GM18867 (cell line): ENCODE data around the gene TBC1D2.
A peak's percentile ranks its signal among the peaks of the same experiment; 100 is the strongest.
"Not testable (repeated sequence)": the region's sequence is repeated elsewhere in the genome, so short reads cannot be mapped to it uniquely, and the experiment has no call there.

Source experiments
- ATAC-seq: cut with Tn5 transposase; IDR thresholded peaks from one replicate; pipeline ENCODE4 v1.9.1; 2021; ENCODE audit warnings: mild to moderate bottlenecking, moderate library complexity; ENCODE audit not compliant: unreplicated experiment

TBC1D2 gene

DNA sequence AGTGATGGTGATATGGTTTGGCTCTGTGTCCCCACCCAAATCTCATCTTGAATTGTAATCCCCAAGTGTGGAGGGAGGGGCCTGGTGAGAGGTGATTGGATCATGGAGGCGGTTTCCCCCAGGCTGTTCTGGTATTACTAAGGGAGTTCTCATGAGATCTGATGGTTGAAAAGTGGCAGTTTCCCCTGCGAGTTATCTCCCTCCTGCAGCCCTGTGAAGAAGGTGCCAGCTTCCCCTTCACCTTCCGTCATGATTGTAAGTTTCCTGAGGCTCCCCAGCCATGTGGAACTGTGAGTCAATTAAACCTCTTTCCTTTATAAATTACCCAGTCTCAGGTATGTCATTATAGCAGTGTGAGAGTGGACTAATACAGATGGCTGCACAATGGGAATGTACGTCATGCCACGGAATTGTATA lies 80.9 kb downstream of the TBC1D2 start:
- not testable (repeated sequence) for ATAC-seq

DNA sequence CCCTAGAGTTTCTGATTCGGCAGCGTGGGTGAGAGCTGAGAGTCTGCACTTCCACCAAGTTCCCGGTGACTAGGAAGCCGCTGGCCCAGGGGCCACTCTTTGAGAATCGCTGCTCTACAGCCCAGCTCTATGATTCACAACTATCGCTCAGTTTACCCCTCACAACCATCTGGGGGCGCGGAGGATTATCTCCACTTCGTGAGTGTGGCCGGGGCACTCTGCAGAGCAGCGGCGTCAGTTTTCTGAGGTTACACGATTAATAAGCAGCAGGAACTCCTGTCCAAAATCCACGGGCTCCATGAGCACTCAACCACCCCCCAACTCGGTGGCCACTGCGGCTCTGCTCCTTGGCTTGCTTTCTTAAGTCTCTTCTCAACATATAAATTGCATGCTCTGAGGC lies 82.3 kb downstream of the TBC1D2 start:
- ATAC-seq: no peak

DNA sequence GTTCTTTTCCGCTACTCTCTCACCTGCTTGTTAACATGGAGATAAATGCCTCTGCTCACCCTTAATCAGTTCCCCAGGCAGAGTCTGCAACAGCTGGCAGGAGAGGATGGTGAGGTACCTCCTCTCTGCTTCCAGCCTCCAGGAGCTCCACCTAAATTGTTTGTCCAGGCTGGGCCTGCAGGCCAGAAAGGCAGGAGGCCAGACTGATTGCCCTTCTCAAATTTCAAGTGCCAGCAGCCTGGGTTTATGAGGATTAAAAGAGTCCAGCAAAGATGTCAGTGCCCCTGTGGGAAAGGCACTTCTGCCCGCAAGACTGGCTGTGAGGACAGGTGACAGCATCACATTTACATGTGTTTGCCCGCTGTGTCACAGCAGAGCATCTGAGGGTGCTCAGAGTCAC lies 82.8 kb downstream of the TBC1D2 start:
- ATAC-seq: no peak

DNA sequence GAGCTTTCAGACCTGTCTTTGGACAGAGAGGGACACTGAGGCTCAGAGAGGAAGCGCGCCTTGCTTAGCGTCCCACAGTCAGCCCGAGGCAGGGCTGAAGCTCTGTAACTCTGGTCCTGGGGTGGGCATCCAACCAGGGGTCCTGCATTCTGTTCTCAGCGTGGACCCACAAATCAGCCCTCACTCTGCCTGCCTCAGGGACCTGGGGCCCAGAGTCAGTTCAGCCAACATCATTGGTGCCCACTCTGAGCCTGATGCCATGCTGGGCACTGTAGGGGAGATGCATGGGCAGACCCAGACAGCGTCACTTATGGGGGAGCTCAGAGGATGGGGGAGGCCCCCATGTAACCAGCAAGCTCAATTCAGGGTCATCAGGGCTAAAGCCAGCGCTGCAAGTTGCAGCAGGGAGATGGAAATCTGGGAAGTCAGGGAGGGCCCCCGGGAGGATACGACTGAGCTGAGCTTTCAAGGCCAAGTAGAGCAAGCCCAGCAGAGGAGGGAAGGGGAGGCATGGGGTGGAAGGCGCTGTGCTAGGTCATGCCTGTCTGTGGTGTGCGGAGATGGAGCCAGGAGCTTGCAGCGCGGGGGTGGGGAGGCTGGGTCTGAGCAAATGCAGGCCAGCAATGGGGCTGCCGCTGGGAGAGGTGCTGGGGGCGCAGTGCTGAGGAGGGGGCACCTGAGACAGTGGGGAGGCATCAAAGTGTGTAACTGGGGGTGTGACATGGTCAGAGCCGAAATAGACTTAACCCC lies 84.1 kb downstream of the TBC1D2 start:
- ATAC-seq: no peak

DNA sequence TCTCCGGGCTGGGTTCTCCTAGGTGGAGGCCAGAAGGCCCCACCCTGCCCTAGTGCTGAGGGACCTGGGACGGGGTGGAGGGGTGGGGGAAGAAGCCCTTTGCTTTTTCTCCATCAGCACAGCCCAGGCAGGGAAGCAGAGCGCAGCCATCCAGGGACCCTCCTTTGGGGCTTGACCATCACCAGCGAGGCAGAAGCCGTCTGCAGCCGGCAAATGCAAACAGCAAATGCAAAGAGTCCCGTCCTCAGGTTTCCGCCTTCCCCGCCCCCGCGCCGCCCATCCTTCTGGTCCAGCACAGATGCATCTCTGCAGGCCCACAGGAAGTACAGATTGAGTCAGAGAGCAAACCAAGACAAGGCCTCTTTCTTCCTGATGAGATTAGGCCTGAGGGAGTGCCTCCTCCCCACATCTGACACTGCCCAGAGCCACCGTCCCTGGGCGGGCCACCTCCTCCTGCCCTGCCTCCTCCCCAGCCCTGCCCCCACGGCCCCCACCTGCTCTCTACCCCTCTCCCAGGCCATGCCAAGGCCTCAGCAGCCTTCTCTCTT lies 86.4 kb downstream of the TBC1D2 start:
- peak; percentile 100 for ATAC-seq

DNA sequence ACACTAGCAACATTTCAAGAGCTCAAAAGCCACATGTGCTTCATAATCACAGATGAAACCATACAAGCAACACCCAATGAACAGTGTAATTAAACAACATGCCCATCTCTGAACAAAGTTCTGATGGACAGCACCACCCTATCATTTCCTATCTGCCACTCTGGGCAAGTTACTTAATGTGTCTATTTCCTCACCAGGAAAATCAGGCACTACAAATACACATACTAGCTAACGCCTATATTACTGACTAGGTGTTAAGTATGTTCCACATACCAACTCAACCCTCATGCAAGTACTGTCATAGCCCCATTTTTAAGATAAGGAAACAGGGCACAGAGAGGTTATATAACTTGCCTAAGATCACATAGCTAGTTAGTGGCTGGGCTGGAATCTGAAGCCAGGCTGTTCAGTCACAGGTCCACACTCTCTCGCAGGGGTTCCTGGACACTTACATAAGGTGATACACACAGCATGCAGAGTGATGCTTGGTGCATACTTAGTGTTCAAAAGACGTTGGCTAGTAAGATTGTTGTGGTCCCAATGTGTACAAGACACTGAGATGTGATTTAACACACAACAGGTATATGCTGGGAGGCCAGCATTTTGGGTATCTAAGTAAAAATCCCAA lies 87.2 kb downstream of the TBC1D2 start:
- no peak for ATAC-seq

GRCh38 chr9:98164912-98165311 lies 90.5 kb downstream of the TBC1D2 start:
- no peak for ATAC-seq

GRCh38 chr9:98162613-98163012 lies 92.8 kb downstream of the TBC1D2 start:
- ATAC-seq: no peak

GRCh38 chr9:98161851-98162250 lies 93.6 kb downstream of the TBC1D2 start:
- no peak for ATAC-seq

DNA sequence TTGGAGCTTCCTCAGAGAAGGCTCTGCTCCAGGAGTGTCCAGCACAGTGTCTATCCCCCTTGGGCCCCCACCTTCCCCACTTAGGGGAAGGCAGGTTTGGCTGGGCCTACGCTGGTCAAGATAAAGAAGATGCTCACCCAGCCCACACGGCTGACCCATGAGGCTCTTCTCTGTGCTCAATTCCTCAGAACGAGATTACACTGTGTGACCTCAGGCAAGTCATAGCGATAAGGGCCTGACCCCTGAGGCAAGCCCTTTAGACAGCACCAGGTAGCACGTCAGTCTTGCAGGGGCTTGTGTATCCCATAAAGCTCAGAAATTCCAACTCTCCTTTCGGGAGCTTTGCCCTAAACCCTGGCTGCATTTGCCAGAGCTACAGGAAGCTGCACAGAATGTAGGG lies 95.7 kb downstream of the TBC1D2 start:
- ATAC-seq: no peak

DNA sequence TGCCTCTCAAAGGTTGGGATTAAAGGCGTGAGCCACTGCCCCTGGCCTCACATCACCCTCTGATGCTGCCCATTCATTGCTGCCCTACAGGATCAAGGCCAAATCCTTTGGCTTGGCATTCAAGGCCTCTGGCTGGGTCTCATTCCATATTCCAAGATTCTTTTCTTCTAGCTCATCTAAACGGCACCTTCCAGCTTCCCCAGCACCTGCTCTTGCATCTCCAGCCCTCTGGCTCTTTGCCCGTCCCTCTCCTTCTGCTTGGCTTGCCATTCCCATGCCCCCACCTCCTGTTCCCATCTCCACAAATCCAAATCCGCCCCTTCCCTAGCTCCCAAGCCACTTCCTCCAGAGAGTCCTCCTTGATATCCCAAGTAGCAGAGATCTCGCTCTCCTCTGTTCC lies 96.1 kb downstream of the TBC1D2 start:
- no peak for ATAC-seq

DNA sequence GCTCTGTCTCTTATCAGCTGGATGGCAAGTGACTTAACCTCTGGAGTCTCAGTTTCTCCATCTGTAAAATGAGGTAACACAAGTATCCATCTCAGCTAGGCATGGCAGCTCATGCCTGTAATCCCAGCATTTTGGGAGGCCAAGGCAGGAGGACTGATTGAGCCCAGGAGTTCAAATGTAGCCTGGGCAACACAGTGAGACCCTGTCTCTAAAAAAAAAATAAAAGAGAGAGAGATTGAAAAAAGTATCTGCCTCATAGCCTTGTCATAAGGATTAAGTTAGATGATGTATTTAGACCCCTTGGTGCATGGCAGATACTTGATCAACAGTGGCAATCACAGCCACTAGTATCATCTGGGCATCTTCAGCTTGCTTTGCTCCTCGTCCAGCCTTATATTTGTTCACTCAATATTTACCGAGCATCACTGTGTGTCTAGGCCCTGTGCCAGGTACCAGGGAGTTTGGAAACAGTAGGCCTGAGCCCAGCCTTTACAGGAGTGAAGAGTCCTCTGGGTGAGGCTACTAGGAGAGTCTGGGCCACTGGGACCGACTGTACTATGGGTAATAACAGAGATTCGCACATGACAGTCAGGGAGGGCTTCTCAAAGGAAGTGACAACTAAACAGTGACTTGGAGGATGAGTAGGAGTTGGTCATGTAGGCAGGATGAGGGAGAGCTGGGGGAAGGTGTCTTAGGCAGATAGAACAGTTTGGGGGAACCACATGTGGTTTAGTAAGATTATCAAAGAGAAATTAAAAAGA lies 97.2 kb downstream of the TBC1D2 start:
- no peak for ATAC-seq

DNA sequence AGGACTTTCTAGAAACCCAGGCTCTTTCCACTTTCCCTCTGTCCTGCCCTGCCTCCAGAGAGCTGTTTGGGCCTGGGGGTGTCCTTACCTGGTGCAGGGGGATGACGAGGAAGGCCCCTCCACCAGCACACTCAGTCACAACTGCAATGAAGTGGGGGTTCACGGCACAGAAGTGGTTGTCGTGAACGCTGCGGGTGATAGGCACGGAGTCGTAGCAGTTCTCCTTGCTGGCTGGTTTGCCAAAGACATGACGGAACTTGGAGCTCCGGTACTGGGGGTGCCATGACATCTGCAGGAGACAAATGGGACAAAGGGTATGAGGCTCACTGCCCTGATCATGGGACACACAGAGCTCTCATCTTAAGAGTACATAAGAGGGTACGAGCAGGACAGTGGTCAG lies 98.1 kb downstream of the TBC1D2 start:
- ATAC-seq: no peak

GRCh38 chr9:98154678-98155077 lies 100.8 kb downstream of the TBC1D2 start:
- ATAC-seq: no peak

GRCh38 chr9:98152526-98152925 lies 102.9 kb downstream of the TBC1D2 start:
- no peak for ATAC-seq

- no peak for ATAC-seq
These were observed 104.7 kb downstream of the TBC1D2 start for GRCh38 chr9:98150721-98151120.

DNA sequence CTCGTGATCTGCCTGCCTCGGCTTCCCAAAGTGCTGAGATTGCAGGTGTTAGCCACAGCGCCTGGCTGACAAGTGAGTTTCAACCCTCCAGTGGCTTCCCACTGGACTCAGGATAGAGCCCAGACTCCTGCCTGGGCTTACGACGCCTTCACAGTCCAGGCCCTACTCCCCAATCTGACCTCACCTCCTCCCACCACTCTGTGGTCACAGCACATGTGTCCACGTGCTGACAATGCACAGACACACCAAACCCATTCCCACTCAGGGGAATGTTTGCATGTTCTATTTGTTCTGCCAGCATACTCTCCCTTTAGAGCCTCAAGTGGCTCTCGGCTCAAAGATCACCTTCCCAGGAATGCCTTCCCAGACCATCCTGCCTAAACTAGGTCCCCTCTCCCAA lies 105.3 kb downstream of the TBC1D2 start:
- ATAC-seq: no peak

- ATAC-seq: no peak
These were observed 106.0 kb downstream of the TBC1D2 start for GRCh38 chr9:98149422-98149821.
